DMS79 (cell line): ENCODE data around the gene KAZN.

ENCODE experiments used
- DNase-seq: peaks from one replicate; lab custom pipeline; 2025; lab: John Stamatoyannopoulos, UW

The KAZN gene

DNA sequence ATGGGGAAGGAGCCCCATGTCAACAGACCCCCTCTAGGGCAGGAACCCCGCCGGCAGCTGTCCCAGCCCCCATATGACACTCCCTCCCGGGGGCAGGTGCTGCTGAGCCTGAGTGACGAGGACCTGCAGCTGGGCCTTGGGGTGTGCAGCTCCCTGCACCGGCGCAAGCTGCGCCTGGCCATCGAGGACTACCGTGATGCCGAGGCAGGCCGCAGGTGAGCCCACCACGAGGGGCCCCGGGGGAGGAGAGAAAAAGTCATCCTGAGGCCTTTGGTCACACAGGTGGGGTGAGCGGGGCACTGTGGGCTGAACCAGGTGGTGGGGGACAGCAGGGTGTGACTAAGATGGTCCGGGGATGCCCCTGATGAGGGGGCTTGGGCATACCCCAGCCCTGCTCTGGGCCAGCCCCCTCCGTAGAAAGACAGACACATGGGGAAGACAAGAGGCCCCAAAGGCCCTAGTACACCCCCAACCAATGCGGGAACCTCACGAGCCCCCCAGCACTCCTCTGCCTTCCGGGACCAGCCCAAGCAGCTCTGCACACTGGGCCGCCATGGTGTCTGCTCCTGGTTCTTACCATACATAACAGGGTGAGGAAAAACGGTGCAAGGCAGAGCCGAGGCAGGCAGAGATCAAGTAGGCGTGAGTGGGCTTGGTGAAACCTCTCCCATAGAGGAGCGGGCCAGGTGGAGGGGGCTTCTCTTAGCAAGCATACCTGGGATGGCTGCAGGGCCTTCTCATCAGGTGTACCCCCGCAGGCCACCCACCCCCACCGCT, 496.4 kb downstream of the KAZN start:
- DNase-seq = no peak

DNA sequence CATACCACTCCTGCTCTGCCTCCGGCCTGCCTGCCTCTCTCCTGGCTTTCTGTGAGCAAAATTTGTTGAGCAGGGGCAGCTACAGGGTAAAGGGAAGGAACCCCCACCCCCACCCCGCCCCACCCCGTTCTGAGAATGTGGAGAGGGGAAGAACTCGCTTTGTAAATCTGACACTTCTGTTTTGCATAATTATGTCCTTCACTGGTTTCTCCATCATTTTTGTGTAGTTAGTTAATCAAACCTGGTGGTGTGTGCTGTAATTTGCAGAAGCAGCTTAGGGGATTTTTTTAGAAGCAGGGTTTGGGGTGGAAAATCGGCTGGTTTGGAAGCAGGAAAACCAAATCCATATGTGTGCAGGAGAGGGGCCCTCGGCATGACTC, 497.0 kb downstream of the KAZN start:
- DNase-seq = no peak

DNA sequence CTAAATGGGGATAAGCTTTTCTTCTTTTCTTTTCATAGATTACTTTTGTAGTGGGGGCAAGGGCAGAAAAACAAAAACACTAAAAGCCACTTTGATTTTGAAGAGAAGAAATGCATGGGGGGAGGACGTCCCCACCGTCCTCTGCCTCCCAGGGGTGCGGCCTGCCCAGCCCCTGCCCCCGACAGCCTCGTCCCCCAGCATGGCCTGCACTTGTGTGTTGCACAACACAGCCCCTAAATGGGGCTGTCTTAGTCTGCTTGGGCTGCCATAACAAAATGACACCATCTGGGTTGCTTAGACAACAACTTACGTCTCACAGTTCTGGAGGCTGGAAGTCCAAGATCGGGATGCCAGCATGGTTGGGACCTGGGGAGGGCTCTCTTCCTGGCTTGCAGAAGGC, 497.8 kb downstream of the KAZN start:
- DNase-seq = no peak

DNA sequence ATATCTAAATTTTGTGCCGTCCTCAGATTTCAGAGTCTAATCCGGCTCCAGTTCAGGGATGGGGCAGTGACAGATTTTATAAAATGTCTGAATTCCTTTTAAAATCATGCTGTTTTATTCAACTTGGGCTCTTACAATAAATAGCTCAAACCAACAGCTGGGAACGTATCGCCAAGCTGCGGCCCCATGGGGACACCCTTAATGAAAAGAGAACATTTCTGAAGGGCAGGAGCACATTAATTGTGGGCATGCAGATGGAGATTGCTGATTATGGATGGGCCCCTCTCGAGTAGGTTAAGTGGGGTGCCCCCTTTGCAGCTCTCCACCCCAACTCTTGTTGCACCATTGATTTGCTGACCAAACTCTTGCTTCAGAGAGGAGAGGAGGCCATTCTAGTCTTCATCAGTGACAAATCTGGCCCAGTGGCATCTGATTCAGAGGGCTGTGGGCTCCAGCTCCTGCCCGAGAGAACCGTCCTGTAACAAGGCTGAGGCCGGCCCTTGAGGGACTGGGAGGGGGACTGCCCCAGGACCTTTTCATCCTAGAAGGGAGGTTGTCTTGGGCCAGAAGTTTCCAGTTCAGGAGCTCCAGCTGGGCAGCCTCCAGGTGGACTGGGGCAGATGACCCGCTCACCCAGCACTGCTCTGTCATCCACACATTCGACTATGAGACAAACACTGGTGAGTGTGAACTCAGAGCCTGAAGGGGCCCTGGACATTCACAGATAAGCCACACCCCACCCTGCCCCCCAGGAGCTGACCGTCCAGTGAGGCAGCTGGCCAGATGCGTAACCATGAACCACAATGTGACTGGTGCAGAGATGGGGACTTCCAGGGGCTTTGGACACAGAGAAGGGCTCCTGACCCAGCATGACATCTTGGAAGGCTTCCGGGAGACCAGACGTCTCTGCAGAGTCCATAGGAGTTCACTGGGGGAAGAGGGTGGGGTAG, 500.0 kb downstream of the KAZN start:
- DNase-seq = no peak

DNA sequence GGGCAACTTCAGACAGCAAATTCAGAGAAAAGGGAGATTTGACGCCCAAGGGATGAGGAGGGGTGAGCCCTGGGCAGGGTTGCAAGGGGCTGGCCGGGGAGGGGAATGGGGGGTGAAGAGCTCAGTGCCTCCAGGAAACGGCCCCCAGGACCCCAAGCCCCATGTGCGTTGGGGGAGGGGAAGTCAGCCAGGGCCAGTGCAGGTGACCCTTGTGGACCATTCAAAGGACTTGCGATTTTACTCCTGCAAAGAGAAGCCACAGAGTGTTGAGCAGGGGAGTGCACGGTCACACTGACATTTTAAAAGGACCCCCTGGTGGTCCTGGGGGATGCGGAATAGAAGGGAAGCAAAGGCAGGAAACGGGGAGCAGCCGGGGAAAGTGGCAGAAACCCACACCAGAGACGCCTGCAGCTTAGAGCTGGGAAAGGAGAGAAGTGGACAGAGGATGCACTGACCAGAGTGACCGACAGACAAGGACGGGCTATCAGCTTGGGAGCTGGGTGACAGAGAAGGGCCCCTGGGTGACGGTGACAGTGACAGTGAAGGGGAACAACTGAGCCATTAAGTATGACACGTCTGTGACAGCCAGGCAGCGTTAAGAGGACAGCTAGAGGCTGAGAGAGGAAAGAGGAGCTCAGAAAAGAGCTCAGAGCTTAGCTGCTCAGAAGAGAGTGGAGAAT, 501.1 kb downstream of the KAZN start:
- DNase-seq = no peak

DNA sequence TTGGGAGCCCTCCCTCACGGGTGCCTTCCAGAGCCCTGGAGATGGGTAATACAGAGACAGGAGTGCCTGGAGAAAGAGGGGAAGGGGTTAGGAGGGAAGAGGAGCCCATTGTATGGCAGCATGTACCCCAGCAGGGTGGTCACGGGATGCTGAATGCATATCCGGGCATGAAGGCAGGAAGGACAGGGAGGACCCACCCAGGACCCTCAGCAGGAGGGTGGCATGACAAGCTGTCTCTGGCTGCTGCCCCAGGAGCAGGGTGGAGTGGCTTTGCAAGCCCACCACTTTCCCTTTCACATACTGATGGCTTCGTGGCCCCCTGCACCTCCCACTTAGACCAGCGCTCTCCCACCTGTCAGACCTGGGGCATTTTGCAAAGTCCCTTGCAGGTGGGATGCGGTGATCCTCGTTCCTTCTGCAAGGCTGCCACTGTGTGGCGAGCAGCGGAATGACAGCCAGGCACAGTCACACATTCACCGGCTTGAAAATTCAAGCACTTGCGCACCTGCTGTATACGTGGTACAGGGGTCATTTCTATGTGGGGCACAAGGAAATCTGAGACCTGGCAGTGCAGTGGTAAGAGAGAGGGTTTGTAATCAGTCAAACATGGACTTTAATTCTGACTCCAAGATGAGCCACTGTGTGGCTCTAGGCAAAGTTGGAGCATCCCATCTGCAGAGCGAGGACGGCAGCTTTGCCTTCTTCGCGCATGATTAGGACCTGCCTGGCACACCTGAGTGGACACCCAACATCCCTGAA, 501.8 kb downstream of the KAZN start:
- peak; percentile 46 for DNase-seq

DNA sequence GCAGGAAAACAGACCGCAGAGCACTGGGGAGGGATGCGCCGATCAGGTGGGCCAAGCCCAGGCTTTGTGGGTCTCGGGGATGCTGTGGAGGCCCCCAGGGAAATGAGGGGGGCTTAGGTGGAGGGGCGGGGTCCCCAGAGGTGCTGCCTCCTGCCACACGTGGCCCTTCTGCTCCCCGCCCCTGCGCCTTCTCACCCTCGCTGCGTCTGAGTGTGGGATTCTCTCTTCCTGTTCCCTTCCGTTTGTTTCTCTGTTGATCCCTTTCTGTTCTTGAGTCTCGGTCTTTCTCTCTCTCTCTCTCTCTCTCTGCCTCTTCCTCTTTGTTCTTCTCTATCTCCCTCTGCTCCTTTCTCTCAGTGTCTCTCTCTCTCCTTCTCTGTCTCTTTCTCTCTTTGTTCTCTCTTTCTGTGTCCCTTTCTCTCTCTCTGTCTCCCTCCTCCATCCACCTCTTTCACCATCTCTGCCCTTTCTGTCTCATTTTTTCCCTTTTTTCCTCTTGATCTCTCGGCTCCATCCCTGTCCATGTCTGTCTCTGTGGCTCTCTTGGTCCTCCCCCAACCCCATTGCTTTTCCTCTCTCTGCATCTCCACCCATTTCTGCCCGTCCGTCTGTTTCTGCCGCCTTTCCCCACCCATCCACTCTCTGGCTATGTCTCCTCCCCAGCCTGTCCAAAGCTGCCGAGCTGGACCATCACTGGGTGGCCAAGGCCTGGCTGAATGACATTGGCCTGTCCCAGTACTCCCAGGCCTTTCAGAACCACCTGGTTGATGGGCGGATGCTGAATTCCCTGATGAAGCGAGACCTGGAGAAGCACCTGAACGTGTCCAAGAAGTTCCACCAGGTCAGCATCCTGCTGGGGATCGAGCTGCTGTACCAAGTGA, 502.6 kb downstream of the KAZN start:
- no peak for DNase-seq

DNA sequence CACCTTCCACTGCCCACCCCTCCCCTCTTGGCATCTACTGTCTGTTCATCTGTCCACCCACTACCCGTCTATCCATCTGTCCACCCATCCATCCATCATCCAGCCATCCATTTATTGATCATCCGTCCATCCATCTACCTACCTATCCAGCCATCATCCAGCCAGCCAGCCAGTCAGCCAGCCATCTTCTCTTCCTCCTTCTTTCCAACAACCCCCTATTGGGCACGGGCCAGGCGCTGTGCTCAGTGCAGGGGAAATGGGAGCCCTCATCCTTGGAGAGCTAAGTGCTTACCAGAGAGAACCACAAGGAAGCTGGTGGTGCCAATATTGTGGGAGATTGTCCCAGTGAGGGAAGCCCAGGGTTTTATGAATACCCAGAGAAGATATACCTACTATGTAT, 503.3 kb downstream of the KAZN start:
- no peak for DNase-seq

DNA sequence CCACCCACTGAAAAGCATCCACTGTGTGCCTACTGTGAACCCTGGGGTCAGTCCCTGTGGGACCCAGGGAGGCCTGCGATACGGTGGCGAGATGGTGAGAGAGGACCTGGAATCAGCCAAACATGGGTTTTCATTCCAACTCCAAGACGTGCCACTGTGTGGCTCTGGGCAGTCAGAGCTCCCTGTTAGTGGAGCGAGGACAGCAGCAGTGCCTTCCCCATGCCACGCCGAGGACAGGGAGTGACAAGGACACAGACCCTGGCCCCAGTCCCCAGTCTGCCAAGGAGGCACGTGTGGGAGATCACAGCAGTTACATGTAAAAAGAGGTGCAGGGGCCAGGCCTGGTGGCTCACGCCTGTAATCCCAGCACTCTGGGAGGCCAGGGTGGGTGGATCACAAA, 504.2 kb downstream of the KAZN start:
- no peak for DNase-seq

DNA sequence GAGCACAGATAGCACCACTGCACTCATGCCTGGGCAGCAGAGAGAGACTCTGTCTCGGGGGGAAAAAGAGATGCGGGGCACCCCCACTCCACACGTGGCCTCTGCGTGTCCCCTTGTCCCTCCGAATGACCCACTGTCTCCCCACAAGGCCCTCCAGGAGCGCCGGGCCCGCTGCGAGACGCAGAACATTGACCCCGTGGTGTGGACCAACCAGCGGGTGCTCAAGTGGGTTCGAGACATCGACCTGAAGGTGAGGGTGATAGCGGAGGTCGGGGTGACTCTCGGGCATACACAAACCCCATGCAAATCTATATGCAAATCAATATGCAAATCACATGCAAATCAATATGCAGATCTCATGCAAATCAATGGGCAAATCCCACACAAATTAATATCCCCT, 504.7 kb downstream of the KAZN start:
- DNase-seq = no peak

DNA sequence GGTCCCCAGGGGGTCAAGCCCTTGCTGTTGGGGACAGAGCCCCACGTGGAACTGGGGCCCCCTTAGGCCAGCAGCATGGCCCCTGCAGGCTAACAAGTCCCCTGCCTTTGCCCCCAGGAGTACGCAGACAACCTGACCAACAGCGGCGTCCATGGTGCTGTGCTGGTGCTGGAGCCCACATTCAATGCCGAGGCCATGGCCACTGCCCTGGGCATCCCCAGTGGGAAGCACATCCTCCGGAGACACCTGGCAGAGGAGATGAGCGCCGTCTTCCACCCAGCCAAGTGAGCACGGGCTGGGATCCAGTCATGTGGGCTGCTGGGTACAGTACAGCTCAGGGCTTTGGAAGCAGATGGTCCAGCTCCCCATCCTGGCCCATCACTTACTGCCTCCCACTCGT, 505.4 kb downstream of the KAZN start:
- DNase-seq = no peak

DNA sequence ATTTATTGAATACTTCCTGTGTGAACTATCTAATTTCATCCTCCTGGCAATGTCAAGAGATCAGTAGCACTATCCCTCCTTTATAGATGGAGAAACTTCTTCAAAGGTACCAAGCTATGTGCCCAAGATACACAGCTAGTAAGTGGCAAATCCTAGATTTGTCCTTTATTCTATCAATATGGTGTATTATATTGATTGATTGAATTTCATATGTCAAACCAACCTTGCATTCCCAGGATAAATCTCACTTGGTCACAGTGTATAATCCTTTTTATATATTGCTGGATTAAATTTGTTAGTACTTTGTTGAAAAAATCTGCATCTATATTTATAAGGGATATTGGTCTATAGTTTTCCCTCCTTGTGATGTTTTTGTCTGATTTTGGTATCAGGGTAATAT, 506.3 kb downstream of the KAZN start:
- DNase-seq = no peak

DNA sequence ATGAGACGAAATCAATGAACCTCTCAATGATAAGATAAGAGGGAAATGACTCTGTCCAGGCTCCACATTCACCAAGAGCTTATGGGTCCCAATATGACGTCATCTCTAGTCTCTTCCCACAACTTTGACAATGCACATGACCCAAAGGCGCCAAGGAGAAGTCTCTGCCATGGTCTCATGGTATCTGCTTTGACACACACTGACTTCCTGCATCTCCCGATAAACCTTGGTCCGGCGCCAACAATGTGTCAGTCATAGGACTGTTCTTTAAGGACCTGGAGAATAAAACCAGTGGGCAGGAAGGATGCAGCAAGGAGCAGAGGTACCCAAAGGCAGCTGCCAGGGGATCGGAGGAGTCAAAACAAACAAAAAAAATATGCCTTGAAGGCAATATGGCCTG, 508.1 kb downstream of the KAZN start:
- DNase-seq = no peak

DNA sequence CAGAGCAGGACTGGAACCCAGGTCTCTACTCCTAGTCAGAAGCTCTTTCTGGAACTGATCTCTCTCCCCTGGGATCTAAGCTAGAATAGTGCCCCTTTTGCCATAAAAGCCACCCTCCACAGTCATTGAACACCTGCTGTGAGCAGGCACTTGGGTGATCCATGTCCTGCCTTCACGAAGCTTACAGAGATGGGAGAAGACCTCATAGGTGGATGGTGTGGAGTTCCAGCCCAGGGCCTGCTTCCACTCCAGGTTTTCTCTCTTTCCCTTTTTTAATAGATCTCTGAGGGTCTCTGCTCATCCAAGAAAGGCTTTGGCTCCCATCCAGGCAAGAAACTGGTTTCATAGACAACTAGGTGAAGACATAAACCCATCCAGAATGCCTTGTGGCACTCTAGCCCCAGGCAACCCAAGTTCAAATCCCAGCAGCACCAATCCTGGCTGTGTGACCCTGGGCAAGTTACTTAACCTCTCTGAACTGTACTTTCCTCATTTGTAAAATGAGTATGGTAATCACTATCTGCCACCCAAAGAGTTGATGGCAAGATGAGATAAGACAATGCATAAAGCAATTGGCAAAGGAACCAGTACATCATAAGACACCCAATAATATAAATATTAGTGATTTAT, 508.7 kb downstream of the KAZN start:
- no peak for DNase-seq

DNA sequence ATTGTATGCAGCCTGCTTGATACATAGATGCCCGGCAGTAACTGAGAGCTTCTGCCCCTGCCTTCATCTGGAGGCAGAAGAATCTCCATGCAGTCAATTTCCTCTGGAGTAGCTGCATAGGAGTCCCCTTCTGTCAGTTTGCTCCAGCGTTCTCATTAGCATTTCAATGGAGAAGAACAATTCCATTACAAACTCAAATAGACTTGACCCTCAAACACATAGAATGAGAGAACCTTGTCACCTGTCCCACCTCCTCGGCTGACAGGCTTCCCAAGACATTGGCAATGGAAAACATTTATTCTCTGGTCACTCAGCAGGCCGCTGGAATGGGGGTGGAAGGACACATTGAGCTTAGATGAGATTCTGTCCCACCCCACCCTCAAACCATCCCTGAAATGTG, 509.4 kb downstream of the KAZN start:
- DNase-seq = no peak

DNA sequence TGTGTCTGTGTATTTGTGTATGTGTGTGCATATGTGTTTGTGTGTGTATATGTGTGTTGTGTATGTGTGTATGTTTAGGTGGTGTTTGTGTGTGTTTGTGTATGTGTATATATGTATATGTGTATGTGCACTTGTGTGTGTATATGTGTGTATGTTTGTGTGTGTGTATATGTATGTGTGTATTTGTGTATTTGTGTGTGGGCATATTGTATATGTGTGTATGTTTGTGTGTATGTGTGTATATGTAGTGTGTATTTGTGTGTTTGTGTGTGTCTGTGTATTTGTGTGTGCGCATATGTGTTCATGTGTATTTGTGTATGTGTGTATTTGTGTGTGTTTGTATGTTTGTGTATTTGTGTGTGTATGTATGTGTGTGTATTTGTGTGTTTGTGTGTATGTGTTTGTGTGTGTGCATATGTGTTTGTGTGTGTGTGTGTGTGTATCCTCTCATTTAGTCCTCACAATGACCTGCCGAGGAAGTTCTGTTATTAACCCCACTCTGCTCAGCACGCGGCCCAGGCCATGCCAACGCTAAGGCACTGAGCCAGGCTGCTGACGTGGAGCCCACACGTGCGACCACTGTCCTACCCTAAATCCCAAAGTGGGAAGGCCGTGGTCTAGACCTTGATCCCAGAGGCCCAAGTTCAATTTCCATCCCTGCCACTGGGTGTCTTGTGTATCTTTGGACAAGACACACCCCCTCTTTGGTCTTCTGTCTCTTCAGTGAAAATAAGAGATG, 511.8 kb downstream of the KAZN start:
- no peak for DNase-seq

DNA sequence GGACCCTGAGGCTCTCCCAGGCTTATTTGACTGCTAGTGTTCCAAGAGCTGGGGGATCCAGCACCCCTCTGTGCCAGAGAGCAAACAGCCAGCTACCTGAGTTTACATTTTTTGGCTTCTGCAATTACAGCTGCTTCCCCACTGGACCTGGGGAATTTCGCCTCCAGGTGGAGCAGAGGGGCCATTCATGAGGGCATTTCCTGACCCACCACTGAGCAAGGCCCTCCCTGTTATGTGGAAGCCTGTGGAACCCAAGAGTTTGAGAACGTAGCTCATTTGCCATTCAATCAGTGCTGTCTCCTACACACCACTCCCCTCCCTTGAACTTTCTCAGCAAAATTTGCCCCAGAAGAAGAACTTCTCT, 512.4 kb downstream of the KAZN start:
- no peak for DNase-seq

DNA sequence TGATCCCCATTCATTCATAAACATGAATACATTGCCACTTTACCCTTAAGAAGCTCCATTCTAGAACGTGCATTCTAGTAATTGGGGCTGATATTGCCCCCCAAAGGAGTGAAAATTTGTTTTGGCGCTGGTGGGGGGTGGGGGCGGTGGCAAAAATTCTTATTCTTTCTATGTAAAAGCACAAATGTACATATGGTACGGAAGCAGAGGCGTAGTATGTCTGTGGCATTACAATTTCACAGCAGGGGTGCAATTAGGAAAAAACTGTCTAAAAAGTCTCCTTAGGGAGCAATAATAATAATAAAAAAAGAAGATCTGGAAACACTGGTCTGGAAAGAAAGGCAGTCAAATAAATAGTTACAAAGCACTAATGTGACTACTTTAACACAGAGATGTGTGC, 514.7 kb downstream of the KAZN start:
- no peak for DNase-seq

DNA sequence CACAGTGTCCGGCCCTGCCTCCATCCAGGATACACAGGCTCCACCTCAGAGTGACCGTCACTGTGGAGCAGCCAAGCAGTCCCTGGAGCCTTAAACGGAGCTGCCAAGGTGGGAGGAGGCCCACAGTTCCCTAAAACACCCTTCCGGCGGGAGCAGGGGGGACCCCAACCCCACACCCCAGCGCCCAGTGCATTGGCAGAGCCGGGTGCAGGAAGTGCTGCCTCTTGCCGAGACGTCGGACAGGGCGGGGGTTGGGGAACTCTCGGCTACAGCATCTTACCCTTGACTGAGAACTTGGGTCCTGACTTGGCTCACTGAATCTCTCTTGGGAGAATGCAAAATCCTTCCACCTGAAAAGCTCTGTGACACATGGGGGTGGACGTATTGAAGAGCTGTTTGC, 516.4 kb downstream of the KAZN start:
- DNase-seq = no peak
